C4-2B (cell line): ENCODE results near the gene PALS2.

Source experiments
- H3K27ac ChIP-seq: fragments of 450-650 bp; 2 replicates; pipeline ENCODE4 v1.5.1; 2017
- ZFX ChIP-seq: fragments of 450-650 bp; IDR thresholded peaks from 2 replicates; pipeline ENCODE4 v1.6.1; 2017
- TF ChIP-seq, protein P1 (sequence below): fragments of 450-650 bp; conservative IDR thresholded peaks from 2 replicates; pipeline ENCODE4 v1.5.1; 2017; ENCODE audit warnings: mild to moderate bottlenecking

Gene PALS2

DNA sequence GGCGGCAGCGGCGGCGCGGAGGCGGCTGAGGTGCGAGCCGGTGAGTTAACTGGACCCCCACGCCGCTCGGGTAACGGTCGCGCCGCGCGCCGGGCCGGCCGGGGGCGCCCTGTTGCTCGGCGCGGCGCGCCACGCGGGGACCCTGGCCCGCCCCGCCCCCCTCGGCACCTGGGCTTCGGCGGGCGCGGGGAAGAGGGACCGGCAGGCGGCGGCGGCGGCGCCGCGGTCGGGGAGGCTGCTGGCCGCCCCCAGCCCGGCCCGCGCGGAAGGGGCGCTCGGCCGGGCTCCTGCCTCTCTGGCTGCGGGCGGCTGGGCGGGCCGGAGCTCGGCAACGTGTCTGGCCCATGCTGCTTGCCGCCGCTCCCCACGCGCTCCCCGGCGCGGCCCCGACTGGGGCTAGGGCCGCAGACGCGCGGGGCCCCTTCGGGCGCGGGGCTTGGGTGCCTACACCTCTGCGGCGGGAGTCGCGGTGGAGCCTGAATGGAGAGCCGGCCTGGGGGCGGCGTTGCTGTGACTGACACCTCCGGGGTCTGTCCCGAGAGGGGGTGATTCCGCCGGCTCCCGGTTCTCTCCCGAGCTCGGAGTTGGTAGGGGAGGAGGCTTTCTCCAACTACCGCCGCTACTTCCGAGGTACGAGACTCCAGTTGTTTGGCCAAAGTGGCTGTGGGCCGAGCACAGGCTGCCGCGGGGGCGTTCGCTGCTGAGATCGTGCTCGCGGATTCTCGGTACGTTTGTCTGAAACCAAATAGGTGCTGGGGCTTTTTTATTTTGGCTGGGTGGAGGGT lies 494 bp downstream of the PALS2 start:
- peak overlapping the region; percentile 71 for H3K27ac ChIP-seq
- TF ChIP-seq ZFX = peak; percentile 67
- TF ChIP-seq, protein P1, sequence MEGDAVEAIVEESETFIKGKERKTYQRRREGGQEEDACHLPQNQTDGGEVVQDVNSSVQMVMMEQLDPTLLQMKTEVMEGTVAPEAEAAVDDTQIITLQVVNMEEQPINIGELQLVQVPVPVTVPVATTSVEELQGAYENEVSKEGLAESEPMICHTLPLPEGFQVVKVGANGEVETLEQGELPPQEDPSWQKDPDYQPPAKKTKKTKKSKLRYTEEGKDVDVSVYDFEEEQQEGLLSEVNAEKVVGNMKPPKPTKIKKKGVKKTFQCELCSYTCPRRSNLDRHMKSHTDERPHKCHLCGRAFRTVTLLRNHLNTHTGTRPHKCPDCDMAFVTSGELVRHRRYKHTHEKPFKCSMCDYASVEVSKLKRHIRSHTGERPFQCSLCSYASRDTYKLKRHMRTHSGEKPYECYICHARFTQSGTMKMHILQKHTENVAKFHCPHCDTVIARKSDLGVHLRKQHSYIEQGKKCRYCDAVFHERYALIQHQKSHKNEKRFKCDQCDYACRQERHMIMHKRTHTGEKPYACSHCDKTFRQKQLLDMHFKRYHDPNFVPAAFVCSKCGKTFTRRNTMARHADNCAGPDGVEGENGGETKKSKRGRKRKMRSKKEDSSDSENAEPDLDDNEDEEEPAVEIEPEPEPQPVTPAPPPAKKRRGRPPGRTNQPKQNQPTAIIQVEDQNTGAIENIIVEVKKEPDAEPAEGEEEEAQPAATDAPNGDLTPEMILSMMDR = peak; percentile 24

DNA sequence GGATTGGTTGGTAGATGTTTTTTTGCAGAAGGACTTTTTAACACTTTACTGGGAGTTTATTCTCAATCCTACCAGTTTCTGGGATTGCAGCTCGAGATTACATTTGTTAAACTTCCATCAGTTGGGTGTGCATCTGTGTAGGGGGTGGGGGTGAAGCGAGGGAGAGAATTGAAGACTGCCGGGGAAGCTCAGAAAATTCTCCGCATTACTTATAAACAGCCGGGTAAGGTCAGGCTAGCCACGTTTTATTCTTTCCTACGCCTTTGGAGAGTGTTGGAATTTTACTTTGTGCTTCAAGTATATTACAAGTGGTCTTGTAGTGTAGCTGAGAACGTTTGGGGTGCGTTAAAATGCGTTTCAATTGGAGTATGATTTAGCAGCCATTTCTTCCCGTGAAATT lies 1.1 kb downstream of the PALS2 start:
- TF ChIP-seq, protein P1 = no peak
- TF ChIP-seq ZFX = no peak
- peak overlapping the region; percentile 71 for H3K27ac ChIP-seq

DNA sequence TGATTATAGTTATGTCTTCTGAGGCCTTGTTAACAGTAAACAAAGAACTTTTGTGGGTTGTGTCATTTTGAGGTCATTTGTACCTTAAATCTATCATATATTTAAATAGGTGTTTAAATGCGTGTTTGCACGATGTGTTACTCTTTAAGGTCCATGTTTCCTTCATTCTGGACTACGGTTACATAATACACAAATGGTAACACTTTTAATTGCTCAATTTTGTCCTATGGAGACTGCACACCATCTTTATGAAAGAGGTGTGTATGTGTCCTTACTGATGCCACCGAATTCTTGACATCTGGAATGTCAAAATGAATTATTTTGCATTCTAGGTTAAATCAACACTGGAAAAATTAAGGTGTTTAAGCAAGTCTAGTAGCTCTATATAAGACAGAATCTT lies 1.7 kb downstream of the PALS2 start:
- no peak for TF ChIP-seq ZFX
- TF ChIP-seq, protein P1 = no peak
- H3K27ac ChIP-seq = no peak overlapping the region

DNA sequence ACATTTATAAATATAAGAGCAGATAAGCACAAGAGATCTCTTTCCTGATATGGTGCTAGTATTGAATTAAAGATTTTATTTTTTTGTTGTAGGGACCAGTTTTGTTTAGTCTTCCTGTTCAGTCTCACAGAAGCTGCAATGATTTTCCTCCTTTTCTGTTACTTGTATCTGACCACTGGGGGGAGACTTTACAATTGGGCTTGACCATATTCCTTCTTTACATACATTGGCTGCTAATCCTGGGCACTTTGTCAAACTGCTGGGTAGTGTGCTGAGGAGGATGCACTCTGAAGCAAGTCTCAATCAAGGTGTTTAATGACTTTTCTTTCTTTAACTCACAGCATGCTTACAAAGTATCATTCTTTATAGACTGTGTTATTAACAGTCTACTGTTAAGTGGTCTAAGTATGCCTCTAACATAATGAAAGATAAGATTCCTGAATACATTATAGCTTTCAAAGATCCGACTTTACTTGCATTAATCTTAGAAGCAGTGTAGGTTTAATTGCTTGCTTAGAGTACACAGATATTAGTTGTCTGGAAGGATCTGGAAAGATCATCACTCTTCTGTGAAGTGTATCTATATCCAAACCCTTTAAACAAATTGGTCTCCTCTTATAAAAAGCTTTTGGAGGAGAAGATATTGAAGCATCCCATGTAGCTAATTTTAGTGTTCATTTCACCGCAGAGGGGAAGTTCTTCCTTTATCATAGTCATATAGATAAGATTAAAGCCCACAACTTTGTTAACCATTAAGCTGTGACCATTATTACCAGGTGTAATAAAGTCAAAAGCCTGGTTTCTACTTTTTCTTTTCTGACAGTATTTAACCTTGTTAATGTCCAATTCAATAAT lies 3.1 kb downstream of the PALS2 start:
- H3K27ac ChIP-seq = no peak overlapping the region

DNA sequence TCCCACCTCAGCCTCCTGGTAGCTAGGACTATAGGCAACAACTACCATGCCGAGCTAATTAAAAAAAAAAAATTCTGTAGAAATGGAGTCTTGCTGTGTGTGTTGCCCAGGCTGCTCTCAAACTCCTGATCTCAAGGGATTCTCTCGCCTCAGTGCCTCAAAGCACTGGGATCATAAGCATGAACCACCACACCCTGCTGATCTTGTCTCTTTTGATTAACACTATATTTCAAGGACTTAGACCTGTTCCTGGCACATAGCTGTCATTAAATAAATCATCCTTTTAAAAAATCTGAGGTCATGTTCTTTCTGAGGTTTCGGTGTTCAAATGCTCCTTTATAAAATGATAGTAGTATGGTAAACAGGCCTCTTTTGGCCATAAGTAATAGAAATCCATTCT lies 4.8 kb downstream of the PALS2 start:
- TF ChIP-seq ZFX = no peak
- TF ChIP-seq, protein P1 = no peak
- no peak overlapping the region for H3K27ac ChIP-seq

More for the DNA sequence above, 3.1 kb downstream of the PALS2 start:
- TF ChIP-seq ZFX = no peak
- TF ChIP-seq, protein P1 = peak; percentile 86

DNA sequence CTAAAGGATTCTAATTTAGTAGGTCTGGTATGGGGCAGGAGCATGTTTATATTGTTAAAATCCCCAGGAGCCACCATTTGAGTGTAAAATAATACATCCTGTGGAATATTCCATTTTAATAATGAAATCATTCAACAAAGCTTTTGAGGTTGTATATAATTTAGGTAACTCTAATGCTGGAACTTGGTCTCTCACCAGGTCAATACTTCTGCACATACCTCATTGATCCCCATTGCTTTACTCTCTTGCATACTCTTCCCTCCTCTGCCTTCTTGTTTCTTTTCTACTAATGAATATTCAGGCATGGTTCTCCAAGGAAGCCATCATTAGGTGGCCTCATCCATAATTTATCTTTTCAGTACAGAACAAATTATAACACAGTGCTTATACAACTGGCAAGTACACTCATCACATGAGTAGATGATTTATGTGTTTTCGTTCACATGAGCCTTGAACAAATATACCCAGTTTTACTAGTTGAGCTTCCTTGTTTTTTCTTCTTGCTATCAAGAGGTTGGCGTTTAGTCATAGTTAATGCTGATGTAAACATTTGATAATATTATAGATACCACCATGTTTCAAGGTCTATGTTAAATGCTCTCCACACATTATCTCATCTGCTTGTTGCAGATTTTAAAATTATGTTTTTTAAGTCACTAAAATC lies 7.2 kb downstream of the PALS2 start:
- no peak overlapping the region for H3K27ac ChIP-seq
- TF ChIP-seq, protein P1 = no peak
- no peak for TF ChIP-seq ZFX

DNA sequence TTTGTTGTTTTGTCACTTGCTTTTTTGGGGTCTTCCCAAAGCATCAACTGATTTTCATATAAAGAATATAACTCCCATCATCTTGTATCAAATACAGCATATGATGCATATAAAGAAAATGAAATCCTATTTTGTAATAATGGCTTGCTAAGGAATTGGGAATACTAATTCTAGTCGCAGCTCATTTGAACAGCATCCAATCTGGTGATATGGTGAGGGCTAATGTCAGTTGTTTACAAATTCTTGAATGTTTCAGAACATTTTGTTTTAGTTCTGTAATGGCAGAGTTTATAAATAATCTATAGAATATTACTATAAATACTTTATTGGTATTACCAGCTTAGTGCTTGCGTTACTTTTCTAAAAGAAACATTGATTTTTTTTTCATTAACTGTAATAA lies 8.9 kb downstream of the PALS2 start:
- H3K27ac ChIP-seq = no peak overlapping the region
- TF ChIP-seq ZFX = no peak
- TF ChIP-seq, protein P1 = no peak
